Measurements from ENCODE around the gene TRIM36. TPM values are rescaled to one million over a fixed set of nuclear protein-coding genes. Genes with fewer than 3 reads are reported as not detected.

The TRIM36 gene
- total RNA-seq, 1 donor from 2014 or later = 4.4 TPM

DNA sequence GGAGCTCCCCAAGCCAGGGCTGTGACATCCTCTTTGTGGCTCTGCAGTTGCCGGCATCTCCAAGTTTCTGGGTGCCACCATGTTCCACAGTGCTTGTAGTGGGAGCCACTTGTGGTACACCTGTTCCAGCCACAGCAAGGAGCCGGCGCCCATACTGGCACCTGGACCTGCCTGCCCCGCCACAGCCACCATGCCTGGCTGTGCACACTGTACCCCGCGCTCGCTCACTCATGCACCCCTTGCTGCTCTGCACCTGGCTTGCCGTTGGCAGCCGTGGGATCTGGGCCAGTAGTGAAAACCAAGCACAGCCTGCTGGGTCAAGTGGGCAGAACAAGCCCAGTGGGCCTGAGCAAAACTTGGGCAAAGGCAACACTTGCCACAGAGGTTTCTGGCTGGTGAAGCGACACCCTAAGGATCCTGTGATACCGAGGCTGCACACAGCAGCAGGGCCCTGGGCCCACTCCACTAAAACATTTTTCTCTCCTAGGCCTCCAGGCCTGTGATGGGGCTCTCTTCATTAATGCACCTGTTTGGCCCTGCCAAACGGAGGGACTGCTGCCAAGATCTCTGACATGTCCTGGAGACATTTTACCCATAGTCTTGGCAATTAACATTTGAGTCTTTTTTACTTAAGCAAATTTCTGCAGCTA is 2.8 kb downstream of the TRIM36 start:
- H2AFZ ChIP-seq (ENCODE audit: low read depth, low read length) = no peak overlapping the region
- H3K9me3 ChIP-seq (ENCODE audit: insufficient read depth, low read depth, low read length) = no peaks in the 10 kb centered on the region
- H3K4me2 ChIP-seq (ENCODE audit: low read length) = no peak overlapping the region
- no peak overlapping the region for H3K4me3 Mint-ChIP-seq (ENCODE audit: unreplicated experiment)
- H3K4me1 ChIP-seq (ENCODE audit: insufficient read depth, low read length) = peaks cover 8% of the 10 kb centered on the region
- H3K27ac Mint-ChIP-seq (ENCODE audit: unreplicated experiment) = no peak overlapping the region
- no peaks in the 10 kb centered on the region for H3K36me3 ChIP-seq (ENCODE audit: insufficient read depth, low read length)
- no peaks in the 10 kb centered on the region for H4K20me1 ChIP-seq (ENCODE audit: insufficient read depth, low read length)
- H3K79me2 ChIP-seq (ENCODE audit: insufficient read depth, low read length) = no peaks in the 10 kb centered on the region
- peaks cover 7% of the 10 kb centered on the region for H3K9me3 Mint-ChIP-seq (ENCODE audit: unreplicated experiment)
- no peak for TF ChIP-seq EZH2 (IDR thresholded peaks at IDR 0.05; ENCODE audit: insufficient read depth, low read length)
- TF ChIP-seq, protein P1, sequence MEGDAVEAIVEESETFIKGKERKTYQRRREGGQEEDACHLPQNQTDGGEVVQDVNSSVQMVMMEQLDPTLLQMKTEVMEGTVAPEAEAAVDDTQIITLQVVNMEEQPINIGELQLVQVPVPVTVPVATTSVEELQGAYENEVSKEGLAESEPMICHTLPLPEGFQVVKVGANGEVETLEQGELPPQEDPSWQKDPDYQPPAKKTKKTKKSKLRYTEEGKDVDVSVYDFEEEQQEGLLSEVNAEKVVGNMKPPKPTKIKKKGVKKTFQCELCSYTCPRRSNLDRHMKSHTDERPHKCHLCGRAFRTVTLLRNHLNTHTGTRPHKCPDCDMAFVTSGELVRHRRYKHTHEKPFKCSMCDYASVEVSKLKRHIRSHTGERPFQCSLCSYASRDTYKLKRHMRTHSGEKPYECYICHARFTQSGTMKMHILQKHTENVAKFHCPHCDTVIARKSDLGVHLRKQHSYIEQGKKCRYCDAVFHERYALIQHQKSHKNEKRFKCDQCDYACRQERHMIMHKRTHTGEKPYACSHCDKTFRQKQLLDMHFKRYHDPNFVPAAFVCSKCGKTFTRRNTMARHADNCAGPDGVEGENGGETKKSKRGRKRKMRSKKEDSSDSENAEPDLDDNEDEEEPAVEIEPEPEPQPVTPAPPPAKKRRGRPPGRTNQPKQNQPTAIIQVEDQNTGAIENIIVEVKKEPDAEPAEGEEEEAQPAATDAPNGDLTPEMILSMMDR (IDR thresholded peaks at IDR 0.05; ENCODE audit: insufficient read depth, low read depth, low read length) = no peak
- peaks cover 9% of the 10 kb centered on the region for H3K27me3 ChIP-seq (ENCODE audit: insufficient read depth, low read length)
- H3K4me3 ChIP-seq (ENCODE audit: insufficient read depth, low read depth, low read length) = no peak overlapping the region
- DNase-seq (ENCODE audit: low read depth) (no peak), FAIRE-seq (no peak)
- H3K9ac ChIP-seq (ENCODE audit: low read length) = no peak overlapping the region
- H3K36me3 Mint-ChIP-seq (ENCODE audit: low read depth, unreplicated experiment) = peaks cover 20% of the 10 kb centered on the region
- no peaks in the 10 kb centered on the region for H3K4me1 Mint-ChIP-seq (ENCODE audit: low read depth, unreplicated experiment)
- H3K27ac ChIP-seq (ENCODE audit: low read depth, low read length) = no peak overlapping the region
- peaks cover 10% of the 10 kb centered on the region for H3K27me3 Mint-ChIP-seq (ENCODE audit: low read depth, unreplicated experiment)

DNA sequence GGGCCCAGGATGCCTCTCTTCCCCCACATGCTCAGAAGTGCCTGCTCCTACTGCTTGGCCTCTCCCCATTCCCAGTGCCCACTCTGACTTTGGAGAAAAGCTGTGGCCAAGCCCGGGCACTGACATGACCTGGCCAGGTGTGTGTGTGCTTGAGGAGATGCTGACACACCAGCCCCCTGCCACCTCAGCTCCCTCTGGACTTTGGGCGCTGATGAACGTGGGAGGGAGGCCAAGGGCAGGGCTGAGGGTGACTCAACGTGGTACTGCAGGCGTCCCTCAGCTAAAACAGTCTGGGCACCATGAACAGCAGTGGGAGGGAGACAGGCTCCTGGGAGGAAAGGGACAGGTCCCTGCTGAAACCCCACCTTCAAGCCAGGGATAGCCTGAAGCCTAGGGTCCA is 3.9 kb downstream of the TRIM36 start:
- Mint-ChIP-seq H3K9me3 (ENCODE audit: unreplicated experiment) (peaks cover 7% of the 10 kb centered on the region), H3K36me3 (ENCODE audit: low read depth, unreplicated experiment) (peaks cover 20% of the 10 kb centered on the region), H3K27ac (ENCODE audit: unreplicated experiment) (no peak overlapping the region), H3K27me3 (ENCODE audit: low read depth, unreplicated experiment) (no peaks in the 10 kb centered on the region), H3K4me1 (ENCODE audit: low read depth, unreplicated experiment) (no peaks in the 10 kb centered on the region), H3K4me3 (ENCODE audit: unreplicated experiment) (no peak overlapping the region)
- Histone ChIP-seq H3K4me2 (ENCODE audit: low read length) (no peak overlapping the region), H4K20me1 (ENCODE audit: insufficient read depth, low read length) (no peaks in the 10 kb centered on the region), H3K79me2 (ENCODE audit: insufficient read depth, low read length) (no peaks in the 10 kb centered on the region), H3K27ac (ENCODE audit: low read depth, low read length) (no peak overlapping the region), H3K4me1 (ENCODE audit: insufficient read depth, low read length) (peaks cover 6% of the 10 kb centered on the region), H3K9me3 (ENCODE audit: insufficient read depth, low read depth, low read length) (no peaks in the 10 kb centered on the region), H3K27me3 (ENCODE audit: insufficient read depth, low read length) (peaks cover 5% of the 10 kb centered on the region), H3K9ac (ENCODE audit: low read length) (no peak overlapping the region), H3K4me3 (ENCODE audit: insufficient read depth, low read depth, low read length) (no peak overlapping the region), H2AFZ (ENCODE audit: low read depth, low read length) (no peak overlapping the region), H3K36me3 (ENCODE audit: insufficient read depth, low read length) (no peaks in the 10 kb centered on the region)
- no peak for TF ChIP-seq EZH2 (IDR thresholded peaks at IDR 0.05; ENCODE audit: insufficient read depth, low read length)
- TF ChIP-seq, protein P1 (IDR thresholded peaks at IDR 0.05; ENCODE audit: insufficient read depth, low read depth, low read length) = no peak
- DNase-seq (ENCODE audit: low read depth) (no peak), FAIRE-seq (no peak)

DNA sequence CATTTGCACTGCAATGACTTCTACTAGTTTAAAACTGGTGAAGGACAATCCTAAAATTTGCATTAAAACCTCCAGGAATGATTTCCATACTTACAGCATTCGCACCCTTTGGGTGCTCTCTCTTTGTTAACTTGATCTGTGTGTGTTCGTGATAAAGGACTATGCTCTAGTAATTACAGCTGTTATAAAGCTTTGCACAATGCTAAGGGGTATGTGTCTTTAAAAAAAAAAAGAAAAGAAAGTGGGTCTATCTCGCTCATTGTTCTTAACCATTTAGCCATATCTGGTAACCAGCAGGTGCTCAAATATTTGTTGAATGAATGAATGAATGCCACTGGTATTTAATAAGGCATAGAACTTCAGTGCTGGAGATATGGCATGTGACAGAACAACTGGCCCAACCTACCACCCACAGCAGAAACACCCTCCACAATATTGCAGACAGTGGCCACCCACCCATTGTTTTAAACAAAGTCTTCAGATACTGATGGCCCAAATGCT is 8.7 kb downstream of the TRIM36 start:
- H3K27me3 ChIP-seq (ENCODE audit: insufficient read depth, low read length) = no peaks in the 10 kb centered on the region
- no peak overlapping the region for H3K27ac ChIP-seq (ENCODE audit: low read depth, low read length)
- no peaks in the 10 kb centered on the region for H3K79me2 ChIP-seq (ENCODE audit: insufficient read depth, low read length)
- no peaks in the 10 kb centered on the region for H3K9me3 ChIP-seq (ENCODE audit: insufficient read depth, low read depth, low read length)
- Mint-ChIP-seq H3K27ac (ENCODE audit: unreplicated experiment) (no peak overlapping the region), H3K27me3 (ENCODE audit: low read depth, unreplicated experiment) (no peaks in the 10 kb centered on the region), H3K9me3 (ENCODE audit: unreplicated experiment) (no peaks in the 10 kb centered on the region), H3K36me3 (ENCODE audit: low read depth, unreplicated experiment) (peaks cover 10% of the 10 kb centered on the region), H3K4me3 (ENCODE audit: unreplicated experiment) (no peak overlapping the region), H3K4me1 (ENCODE audit: low read depth, unreplicated experiment) (no peaks in the 10 kb centered on the region)
- no peak overlapping the region for H3K9ac ChIP-seq (ENCODE audit: low read length)
- H2AFZ ChIP-seq (ENCODE audit: low read depth, low read length) = no peak overlapping the region
- no peaks in the 10 kb centered on the region for H3K4me1 ChIP-seq (ENCODE audit: insufficient read depth, low read length)
- H3K36me3 ChIP-seq (ENCODE audit: insufficient read depth, low read length) = no peaks in the 10 kb centered on the region
- no peak for FAIRE-seq
- DNase-seq (ENCODE audit: low read depth) = no peak
- H3K4me3 ChIP-seq (ENCODE audit: insufficient read depth, low read depth, low read length) = no peak overlapping the region
- no peak for TF ChIP-seq EZH2 (IDR thresholded peaks at IDR 0.05; ENCODE audit: insufficient read depth, low read length)
- TF ChIP-seq, protein P1 (IDR thresholded peaks at IDR 0.05; ENCODE audit: insufficient read depth, low read depth, low read length) = no peak
- H3K4me2 ChIP-seq (ENCODE audit: low read length) = no peak overlapping the region
- no peaks in the 10 kb centered on the region for H4K20me1 ChIP-seq (ENCODE audit: insufficient read depth, low read length)

All from astrocyte (in vitro differentiated cells and primary cell).